SW 1271 (cell line): ENCODE results near the gene RNF157.
"Not testable (repeated sequence)": the region's sequence is repeated elsewhere in the genome, so short reads cannot be mapped to it uniquely, and the experiment has no call there.

Experiments
- DNase-seq, 2 experiments: peaks; one replicate each; lab custom pipeline; 2025; lab: John Stamatoyannopoulos, UW

The RNF157 gene

GRCh38 chr17:76254275-76254674 is 14.0 kb upstream of the RNF157 start:
- no peak for DNase-seq

- no peak for DNase-seq
Observed at GRCh38 chr17:76253841-76254240, 13.5 kb upstream of the RNF157 start.

- not testable (repeated sequence) for DNase-seq
Observed at GRCh38 chr17:76252967-76253766, 12.9 kb upstream of the RNF157 start.

GRCh38 chr17:76252040-76252954 is 12.0 kb upstream of the RNF157 start:
- DNase-seq: no peak

GRCh38 chr17:76251478-76252039 is 11.3 kb upstream of the RNF157 start:
- no peak for DNase-seq

- no peak for DNase-seq
Observed at GRCh38 chr17:76250141-76250540, 9.8 kb upstream of the RNF157 start.

GRCh38 chr17:76248013-76248782 is 7.9 kb upstream of the RNF157 start:
- no peak for DNase-seq

- no peak for DNase-seq
Observed at GRCh38 chr17:76247304-76247703, 7.0 kb upstream of the RNF157 start.

- no peak for DNase-seq
Observed at GRCh38 chr17:76246080-76247066, 6.1 kb upstream of the RNF157 start.

GRCh38 chr17:76244721-76245120 is 4.4 kb upstream of the RNF157 start:
- DNase-seq: not testable (repeated sequence)

- no peak for DNase-seq
Observed at GRCh38 chr17:76243826-76244679, 3.8 kb upstream of the RNF157 start.

- no peak for DNase-seq
Observed at GRCh38 chr17:76241691-76242255, 1.5 kb upstream of the RNF157 start.

GRCh38 chr17:76241204-76241538 is 878 bp upstream of the RNF157 start:
- no peak for DNase-seq

GRCh38 chr17:76239538-76240274 is 587 bp downstream of the RNF157 start:
- no peak for DNase-seq

- no peak for DNase-seq
Observed at GRCh38 chr17:76238847-76239537, 1.3 kb downstream of the RNF157 start.

- no peak for DNase-seq
Observed at GRCh38 chr17:76237859-76238313, 2.4 kb downstream of the RNF157 start.

- DNase-seq: no peak
Observed at GRCh38 chr17:76236603-76237002, 3.7 kb downstream of the RNF157 start.

GRCh38 chr17:76235883-76236282 is 4.4 kb downstream of the RNF157 start:
- DNase-seq: no peak
